ENCODE data around the gene LPAR2. TPM values are rescaled to one million over a fixed set of nuclear protein-coding genes. Genes with fewer than 3 reads are reported as not detected.

Gene LPAR2
- total and polyA plus RNA-seq, 11 donors: 0.24 to 6.1 (median 0.74) TPM; not detected in 1

DNA sequence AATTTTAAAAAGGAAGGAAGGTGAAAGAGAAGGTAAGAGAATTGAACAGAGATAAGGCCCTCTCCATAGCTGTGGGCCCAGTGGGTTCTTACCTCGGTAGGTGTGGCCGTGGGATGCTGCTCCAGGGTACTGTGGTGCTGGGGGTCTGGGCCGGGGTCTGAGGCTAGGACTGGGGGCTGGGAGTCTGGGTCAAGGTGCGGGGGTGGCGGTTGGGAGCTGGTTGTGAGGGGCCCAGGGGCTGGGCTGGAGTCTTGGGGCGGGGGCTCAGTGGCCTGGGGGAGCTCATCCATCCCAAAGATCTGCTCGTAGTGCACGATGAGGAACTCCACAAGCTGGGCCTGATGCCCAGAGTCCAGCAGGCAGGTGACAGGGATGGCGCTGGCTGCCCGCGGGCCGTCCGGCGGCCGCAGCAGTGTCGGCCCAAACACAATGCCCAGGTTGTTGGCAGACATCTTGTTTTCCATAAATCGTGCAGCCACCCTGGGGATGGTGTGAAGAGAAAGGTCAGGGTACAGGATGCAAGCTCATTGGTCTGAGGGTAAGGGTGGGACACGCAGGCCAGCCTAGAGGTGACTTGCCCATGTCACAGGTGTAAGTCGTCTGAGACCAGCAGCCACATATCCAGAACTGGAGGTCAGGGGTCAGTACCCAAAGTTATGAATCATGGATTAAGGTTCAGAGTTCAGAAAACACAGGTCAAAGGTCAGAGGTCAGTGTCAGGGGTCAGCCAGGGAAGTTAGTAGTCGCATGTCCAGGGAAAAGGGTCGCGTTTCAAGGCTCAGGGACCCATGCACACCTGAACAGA lies 5.9 kb upstream of the LPAR2 start:
- ATAC-seq: no peak
- Histone ChIP-seq H3K9me3 (no peaks in the 10 kb centered on the region), H3K4me3 (no peak overlapping the region), H3K4me1 (no peaks in the 10 kb centered on the region), H3K36me3 (peaks cover 0 to 92% (median 10%) of the 10 kb centered on the region in 9 donors), H3K27me3 (peaks cover 0 to under 1% (median 0%) of the 10 kb centered on the region in 9 donors), H3K27ac (no peak overlapping the region)
- DNase-seq: no peak
- WGBS, 4 donors: 89 to 95% (median 94%) methylated on average over 14 to 22 of the region's 22 CpGs
- TF ChIP-seq POLR2A (IDR thresholded peaks at IDR 0.05): no peak
- TF ChIP-seq, protein P1, sequence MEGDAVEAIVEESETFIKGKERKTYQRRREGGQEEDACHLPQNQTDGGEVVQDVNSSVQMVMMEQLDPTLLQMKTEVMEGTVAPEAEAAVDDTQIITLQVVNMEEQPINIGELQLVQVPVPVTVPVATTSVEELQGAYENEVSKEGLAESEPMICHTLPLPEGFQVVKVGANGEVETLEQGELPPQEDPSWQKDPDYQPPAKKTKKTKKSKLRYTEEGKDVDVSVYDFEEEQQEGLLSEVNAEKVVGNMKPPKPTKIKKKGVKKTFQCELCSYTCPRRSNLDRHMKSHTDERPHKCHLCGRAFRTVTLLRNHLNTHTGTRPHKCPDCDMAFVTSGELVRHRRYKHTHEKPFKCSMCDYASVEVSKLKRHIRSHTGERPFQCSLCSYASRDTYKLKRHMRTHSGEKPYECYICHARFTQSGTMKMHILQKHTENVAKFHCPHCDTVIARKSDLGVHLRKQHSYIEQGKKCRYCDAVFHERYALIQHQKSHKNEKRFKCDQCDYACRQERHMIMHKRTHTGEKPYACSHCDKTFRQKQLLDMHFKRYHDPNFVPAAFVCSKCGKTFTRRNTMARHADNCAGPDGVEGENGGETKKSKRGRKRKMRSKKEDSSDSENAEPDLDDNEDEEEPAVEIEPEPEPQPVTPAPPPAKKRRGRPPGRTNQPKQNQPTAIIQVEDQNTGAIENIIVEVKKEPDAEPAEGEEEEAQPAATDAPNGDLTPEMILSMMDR (IDR thresholded peaks at IDR 0.05): no peak
- intact Hi-C loops (cut with DNase I): loop anchor here in 1 of 10 donors (5.0 kb wide), 1 partner anchor 77 kb away; no protein-coding TSS in a partner anchor

DNA sequence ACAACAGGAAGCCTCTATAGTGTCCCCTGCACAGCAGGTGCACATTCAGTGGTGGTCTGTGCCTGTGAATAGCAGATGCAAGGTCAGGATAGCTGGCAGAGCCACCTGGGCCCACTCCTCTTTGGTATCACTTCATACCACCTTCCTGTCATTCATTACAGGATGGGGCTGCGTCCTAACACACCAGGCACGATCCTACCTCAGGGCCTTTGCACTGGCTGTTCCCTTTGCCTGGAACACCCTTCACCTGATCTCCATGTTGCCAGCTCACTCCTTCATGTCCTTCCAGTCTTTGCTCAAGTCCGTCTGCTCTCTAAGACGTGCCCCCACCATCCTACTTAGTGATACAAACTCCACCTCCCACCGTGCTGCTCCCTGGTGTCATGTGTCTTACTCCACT lies 4.6 kb upstream of the LPAR2 start:
- 81 to 89% (median 84%) methylated on average over 5 of the region's 5 CpGs for WGBS, 4 donors
- H3K27ac ChIP-seq: no peak overlapping the region
- intact Hi-C loops (cut with DNase I): loop anchor here in 1 of 10 donors (5.0 kb wide), 1 partner anchor 75 kb away; no protein-coding TSS in a partner anchor
- no peaks in the 10 kb centered on the region for H3K9me3 ChIP-seq
- DNase-seq: no peak
- no peak overlapping the region for H3K4me3 ChIP-seq
- peaks cover 0 to 13% (median 7%) of the 10 kb centered on the region in 9 donors for H3K27me3 ChIP-seq
- TF ChIP-seq, protein P1 (IDR thresholded peaks at IDR 0.05): no peak
- no peak for TF ChIP-seq POLR2A (IDR thresholded peaks at IDR 0.05)
- peaks cover 0 to 81% (median 10%) of the 10 kb centered on the region in 9 donors for H3K36me3 ChIP-seq
- H3K4me1 ChIP-seq: peaks cover 0 to 12% (median 10%) of the 10 kb centered on the region in 12 donors
- no peak for ATAC-seq

DNA sequence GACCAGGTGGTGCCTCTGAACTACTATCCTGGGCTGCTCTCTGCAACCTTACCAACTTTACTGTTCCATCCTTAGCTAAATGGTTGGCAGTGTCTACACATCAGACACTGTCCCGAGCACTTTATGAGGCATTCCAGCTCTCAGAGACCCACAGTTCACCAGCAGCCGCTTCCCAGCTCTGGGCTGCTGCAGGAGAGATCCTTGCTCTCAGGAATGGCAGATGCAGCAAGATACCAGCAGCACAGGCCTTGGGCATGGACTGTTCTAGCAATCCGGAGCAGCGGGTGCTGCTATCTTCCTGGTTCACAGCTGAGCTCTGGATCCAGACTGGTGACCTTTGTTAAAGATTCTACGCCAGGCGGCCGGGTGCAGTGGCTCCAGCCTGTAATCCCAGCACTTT lies 3.3 kb upstream of the LPAR2 start:
- Histone ChIP-seq H3K4me3 (no peak overlapping the region), H3K27ac (no peak overlapping the region), H3K9me3 (no peaks in the 10 kb centered on the region), H3K4me1 (peaks cover 0 to 16% (median 10%) of the 10 kb centered on the region in 12 donors), H3K27me3 (peaks cover 0 to 24% (median 10%) of the 10 kb centered on the region in 9 donors), H3K36me3 (peaks cover 0 to 67% (median 8%) of the 10 kb centered on the region in 9 donors)
- intact Hi-C loops (cut with DNase I): loop anchor here in 1 of 10 donors (5.0 kb wide), 1 partner anchor 74 kb away; no protein-coding TSS in a partner anchor
- WGBS, 4 donors: 83 to 97% (median 93%) methylated on average over 4 to 7 of the region's 7 CpGs
- ATAC-seq (no peak), DNase-seq (no peak)
- TF ChIP-seq POLR2A (IDR thresholded peaks at IDR 0.05): no peak
- TF ChIP-seq, protein P1 (IDR thresholded peaks at IDR 0.05): no peak

DNA sequence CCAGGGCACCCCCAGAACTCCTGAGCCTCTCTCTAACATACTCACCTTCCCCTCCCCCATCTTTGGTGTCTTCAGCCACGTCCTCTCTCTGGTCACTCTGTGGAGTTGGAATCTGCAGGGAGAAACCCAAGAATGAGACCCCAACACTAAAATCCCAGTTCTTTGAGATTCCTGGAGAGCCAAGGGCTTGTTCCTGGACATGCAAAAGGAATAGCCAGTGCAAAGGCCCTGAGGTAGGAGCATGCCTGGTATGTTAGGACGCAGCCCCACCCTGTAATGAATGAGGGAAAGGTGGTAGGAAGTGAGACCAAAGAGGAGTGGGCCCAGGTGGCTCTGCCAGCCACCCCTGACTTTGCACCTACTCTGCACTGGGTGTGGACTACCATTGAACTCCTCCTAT lies 2.4 kb upstream of the LPAR2 start:
- Histone ChIP-seq H3K27ac (no peak overlapping the region), H3K36me3 (peaks cover 0 to 58% (median 8%) of the 10 kb centered on the region in 9 donors), H3K27me3 (peaks cover 0 to 27% (median 10%) of the 10 kb centered on the region in 9 donors), H3K9me3 (no peaks in the 10 kb centered on the region), H3K4me3 (no peak overlapping the region), H3K4me1 (peaks cover 0 to 16% (median 10%) of the 10 kb centered on the region in 12 donors)
- TF ChIP-seq, protein P1 (IDR thresholded peaks at IDR 0.05): no peak
- TF ChIP-seq POLR2A (IDR thresholded peaks at IDR 0.05): no peak
- WGBS, 4 donors: 94 to 97% (median 97%) methylated on average over 2 of the region's 2 CpGs
- intact Hi-C loops (cut with DNase I): loop anchor here in 1 of 10 donors (5.0 kb wide), 1 partner anchor 73 kb away; no protein-coding TSS in a partner anchor
- ATAC-seq (no peak), DNase-seq (no peak)
